GM19351 (cell line): Measurements from ENCODE around the gene KLF13.
"Not testable (repeated sequence)": the region's sequence is repeated elsewhere in the genome, so short reads cannot be mapped to it uniquely, and the experiment has no call there.

Experiments
- ATAC-seq: cut with Tn5 transposase; IDR thresholded peaks from one replicate; pipeline ENCODE4 v1.9.1; 2021; ENCODE audit warnings: mild to moderate bottlenecking, moderate library complexity; ENCODE audit not compliant: unreplicated experiment

The KLF13 gene

GRCh38 chr15:31344823-31345605 is 18.4 kb downstream of the KLF13 start:
- ATAC-seq = peak; percentile 37

- peak; percentile 36 for ATAC-seq
Observed at GRCh38 chr15:31345606-31346366, 19.2 kb downstream of the KLF13 start.

- ATAC-seq = peak; percentile 49
Observed at GRCh38 chr15:31346367-31347066, 19.9 kb downstream of the KLF13 start.

- ATAC-seq = no peak
Observed at GRCh38 chr15:31347067-31347975, 20.7 kb downstream of the KLF13 start.

GRCh38 chr15:31347981-31348803 is 21.6 kb downstream of the KLF13 start:
- no peak for ATAC-seq

- ATAC-seq = no peak
Observed at GRCh38 chr15:31349233-31350141, 22.9 kb downstream of the KLF13 start.

GRCh38 chr15:31350771-31351170 is 24.1 kb downstream of the KLF13 start:
- no peak for ATAC-seq

GRCh38 chr15:31352339-31352751 is 25.7 kb downstream of the KLF13 start:
- ATAC-seq = no peak

GRCh38 chr15:31352911-31353811 is 26.5 kb downstream of the KLF13 start:
- peak; percentile 75 for ATAC-seq

GRCh38 chr15:31353931-31354330 is 27.3 kb downstream of the KLF13 start:
- no peak for ATAC-seq

- ATAC-seq = not testable (repeated sequence)
Observed at GRCh38 chr15:31356097-31356496, 29.5 kb downstream of the KLF13 start.

GRCh38 chr15:31357148-31357547 is 30.5 kb downstream of the KLF13 start:
- ATAC-seq = no peak

- ATAC-seq = no peak
Observed at GRCh38 chr15:31358163-31358562, 31.5 kb downstream of the KLF13 start.

GRCh38 chr15:31358957-31359701 is 32.5 kb downstream of the KLF13 start:
- ATAC-seq = no peak

- ATAC-seq = no peak
Observed at GRCh38 chr15:31359702-31360111, 33.1 kb downstream of the KLF13 start.

- no peak for ATAC-seq
Observed at GRCh38 chr15:31360158-31360561, 33.5 kb downstream of the KLF13 start.
